GM18505 (cell line): ENCODE results near the gene CHD3.

ENCODE experiments used
- ATAC-seq: cut with Tn5 transposase; IDR thresholded peaks from one replicate; pipeline ENCODE4 v1.9.1; 2021; ENCODE audit not compliant: unreplicated experiment
- POLR2A ChIP-seq: IDR thresholded peaks from 4 replicates; pipeline ENCODE4 v1.6.1; 2011; ENCODE audit warnings: borderline replicate concordance; ENCODE audit not compliant: insufficient read depth, insufficient read length; ENCODE audit errors: extremely low read depth

CHD3 gene

DNA sequence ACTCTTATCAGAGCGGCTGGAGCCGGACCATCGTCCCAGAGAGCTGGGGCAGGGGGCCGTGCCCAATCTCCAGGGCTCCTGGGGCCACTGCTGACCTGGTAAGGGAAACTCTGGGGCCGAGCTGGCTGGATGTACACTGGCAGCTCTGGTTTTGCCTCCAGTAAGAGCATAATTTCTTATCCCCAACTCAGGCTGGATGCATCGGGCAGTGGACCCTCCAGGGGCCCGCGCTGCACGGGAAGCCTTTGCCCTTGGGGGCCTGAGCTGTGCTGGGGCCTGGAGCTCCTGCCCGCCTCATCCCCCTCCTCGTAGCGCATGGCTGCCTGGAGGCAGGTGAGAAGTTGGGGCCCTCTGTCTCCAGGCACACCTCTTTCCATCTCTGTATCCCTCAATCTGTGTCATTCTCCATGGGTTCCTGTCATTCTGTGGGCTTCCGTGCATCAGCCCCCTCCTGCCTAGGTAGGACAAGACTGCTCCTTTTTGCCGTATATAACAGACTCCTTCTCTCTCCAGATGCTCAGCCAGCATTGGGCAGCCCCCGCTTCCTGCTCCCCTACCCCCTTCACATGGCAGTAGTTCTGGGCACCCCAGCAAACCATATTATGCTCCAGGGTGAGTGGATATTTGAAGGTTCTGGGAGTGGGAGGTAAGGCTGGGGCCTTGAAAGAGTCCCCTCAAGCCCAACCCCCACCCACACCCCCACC is 43.1 kb upstream of the CHD3 start:
- TF ChIP-seq POLR2A: no peak
- ATAC-seq: no peak

DNA sequence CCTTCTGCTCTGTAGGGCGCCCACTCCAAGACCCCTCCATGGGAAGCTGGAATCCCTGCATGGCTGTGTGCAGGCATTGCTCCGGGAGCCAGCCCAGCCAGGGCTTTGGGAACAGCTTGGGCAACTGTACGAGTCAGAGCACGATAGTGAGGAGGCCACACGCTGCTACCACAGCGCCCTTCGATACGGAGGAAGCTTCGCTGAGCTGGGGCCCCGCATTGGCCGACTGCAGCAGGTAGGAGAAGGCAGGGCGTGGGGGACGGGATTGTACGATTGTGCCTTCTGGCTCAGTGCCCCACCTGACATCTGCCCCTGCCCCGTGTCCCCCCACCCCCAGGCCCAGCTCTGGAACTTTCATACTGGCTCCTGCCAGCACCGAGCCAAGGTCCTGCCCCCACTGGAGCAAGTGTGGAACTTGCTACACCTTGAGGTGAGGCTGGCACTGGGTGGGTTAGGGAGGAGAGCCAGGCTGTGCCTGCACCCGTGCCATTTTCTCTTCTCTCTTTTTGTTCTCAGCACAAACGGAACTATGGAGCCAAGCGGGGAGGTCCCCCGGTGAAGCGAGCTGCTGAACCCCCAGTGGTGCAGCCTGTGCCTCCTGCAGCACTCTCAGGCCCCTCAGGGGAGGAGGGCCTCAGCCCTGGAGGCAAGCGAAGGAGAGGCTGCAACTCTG is 42.4 kb upstream of the CHD3 start:
- ATAC-seq: no peak
- no peak for TF ChIP-seq POLR2A

DNA sequence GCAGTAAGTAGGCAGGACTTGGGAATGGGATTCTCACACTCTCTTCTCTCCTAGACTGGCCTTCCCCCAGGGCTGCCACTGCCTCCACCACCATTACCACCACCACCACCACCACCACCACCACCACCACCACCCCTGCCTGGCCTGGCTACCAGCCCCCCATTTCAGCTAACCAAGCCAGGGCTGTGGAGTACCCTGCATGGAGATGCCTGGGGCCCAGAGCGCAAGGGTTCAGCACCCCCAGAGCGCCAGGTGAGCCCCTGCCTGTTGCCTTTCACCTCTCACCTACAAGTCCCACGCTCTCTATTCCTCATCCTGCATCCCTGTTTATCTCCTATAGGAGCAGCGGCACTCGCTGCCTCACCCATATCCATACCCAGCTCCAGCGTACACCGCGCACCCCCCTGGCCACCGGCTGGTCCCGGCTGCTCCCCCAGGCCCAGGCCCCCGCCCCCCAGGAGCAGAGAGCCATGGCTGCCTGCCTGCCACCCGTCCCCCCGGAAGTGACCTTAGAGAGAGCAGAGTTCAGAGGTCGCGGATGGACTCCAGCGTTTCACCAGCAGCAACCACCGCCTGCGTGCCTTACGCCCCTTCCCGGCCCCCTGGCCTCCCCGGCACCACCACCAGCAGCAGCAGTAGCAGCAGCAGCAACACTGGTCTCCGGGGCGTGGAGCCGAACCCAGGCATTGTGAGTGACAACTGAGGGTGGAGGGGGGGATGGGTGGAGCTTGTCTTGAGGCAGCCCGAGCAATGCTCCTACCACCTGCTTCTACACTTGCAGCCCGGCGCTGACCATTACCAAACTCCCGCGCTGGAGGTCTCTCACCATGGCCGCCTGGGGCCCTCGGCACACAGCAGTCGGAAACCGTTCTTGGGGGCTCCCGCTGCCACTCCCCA is 41.6 kb upstream of the CHD3 start:
- ATAC-seq: no peak
- no peak for TF ChIP-seq POLR2A

DNA sequence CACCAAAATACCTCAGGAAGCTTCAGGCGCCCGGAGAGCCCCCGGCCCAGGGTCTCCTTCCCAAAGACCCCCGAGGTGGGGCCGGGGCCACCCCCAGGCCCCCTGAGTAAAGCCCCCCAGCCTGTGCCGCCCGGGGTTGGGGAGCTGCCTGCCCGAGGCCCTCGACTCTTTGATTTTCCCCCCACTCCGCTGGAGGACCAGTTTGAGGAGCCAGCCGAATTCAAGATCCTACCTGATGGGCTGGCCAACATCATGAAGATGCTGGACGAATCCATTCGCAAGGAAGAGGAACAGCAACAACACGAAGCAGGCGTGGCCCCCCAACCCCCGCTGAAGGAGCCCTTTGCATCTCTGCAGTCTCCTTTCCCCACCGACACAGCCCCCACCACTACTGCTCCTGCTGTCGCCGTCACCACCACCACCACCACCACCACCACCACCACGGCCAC is 40.4 kb upstream of the CHD3 start:
- no peak for ATAC-seq

DNA sequence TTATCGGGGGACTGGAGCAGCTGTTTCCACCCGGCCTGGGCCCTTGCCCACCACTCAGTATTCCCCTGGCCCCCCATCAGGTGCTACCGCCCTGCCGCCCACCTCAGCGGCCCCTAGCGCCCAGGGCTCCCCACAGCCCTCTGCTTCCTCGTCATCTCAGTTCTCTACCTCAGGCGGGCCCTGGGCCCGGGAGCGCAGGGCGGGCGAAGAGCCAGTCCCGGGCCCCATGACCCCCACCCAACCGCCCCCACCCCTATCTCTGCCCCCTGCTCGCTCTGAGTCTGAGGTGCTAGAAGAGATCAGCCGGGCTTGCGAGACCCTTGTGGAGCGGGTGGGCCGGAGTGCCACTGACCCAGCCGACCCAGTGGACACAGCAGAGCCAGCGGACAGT is 39.9 kb upstream of the CHD3 start:
- TF ChIP-seq POLR2A: no peak
- ATAC-seq: no peak

More for the DNA sequence above, 40.4 kb upstream of the CHD3 start:
- no peak for TF ChIP-seq POLR2A

DNA sequence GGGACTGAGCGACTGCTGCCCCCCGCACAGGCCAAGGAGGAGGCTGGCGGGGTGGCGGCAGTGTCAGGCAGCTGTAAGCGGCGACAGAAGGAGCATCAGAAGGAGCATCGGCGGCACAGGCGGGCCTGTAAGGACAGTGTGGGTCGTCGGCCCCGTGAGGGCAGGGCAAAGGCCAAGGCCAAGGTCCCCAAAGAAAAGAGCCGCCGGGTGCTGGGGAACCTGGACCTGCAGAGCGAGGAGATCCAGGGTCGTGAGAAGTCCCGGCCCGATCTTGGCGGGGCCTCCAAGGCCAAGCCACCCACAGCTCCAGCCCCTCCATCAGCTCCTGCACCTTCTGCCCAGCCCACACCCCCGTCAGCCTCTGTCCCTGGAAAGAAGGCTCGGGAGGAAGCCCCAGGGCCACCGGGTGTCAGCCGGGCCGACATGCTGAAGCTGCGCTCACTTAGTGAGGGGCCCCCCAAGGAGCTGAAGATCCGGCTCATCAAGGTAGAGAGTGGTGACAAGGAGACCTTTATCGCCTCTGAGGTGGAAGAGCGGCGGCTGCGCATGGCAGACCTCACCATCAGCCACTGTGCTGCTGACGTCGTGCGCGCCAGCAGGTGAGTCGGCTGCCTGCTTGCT is 39.3 kb upstream of the CHD3 start:
- TF ChIP-seq POLR2A: no peak
- ATAC-seq: no peak

DNA sequence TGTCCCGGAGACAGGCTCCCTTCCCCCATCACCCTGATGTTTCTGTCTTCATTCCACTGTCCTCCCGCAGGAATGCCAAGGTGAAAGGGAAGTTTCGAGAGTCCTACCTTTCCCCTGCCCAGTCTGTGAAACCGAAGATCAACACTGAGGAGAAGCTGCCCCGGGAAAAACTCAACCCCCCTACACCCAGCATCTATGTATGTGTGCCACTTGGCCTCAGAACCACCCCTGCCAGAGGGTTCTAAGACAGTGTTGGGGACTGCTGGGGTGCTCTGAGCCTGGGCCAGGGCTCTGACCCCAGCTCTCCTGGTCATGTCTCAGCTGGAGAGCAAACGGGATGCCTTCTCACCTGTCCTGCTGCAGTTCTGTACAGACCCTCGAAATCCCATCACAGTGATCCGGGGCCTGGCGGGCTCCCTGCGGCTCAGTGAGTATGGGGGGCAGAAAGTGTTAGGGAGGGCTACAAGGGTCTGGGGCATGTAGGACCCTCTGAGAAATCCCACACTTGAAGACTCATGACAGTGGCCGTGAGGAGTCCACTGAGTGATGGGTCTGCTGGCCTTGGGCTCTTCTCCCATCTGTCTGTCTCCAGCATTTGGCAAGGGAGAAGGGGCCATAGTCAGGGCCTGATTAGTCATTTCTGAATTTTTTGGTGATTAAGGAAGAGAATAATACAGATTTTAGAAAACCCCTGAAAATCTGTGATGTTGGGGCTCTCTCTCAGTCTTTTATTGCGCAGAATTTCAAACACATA is 38.7 kb upstream of the CHD3 start:
- no peak for ATAC-seq
- TF ChIP-seq POLR2A: no peak

DNA sequence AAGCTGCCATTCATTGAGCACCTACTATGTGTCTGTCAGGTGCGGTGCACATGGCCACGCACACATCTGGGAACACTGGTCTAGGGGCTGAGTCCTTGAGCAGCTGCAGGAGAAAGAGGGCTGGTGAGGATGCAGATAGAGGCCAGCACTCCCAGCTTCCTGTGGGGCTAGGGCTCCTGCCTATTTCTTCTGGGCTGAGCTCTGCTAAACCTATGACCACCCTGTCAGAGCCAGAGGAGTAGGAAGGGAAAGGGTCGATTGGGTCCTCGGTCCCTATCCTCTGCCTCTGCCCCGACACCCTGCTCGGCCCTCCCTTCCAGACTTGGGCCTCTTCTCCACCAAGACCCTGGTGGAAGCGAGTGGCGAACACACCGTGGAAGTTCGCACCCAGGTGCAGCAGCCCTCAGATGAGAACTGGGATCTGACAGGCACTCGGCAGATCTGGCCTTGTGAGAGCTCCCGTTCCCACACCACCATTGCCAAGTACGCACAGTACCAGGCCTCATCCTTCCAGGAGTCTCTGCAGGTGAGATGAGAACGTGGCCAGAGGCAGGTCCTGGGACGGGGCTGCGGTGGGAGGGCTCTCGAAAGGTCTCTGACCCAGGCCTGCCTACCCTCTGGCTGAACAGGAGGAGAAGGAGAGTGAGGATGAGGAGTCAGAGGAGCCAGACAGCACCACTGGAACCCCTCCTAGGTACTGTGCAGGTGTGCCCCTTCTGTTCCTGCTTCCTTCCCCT is 37.7 kb upstream of the CHD3 start:
- no peak for TF ChIP-seq POLR2A
- no peak for ATAC-seq

DNA sequence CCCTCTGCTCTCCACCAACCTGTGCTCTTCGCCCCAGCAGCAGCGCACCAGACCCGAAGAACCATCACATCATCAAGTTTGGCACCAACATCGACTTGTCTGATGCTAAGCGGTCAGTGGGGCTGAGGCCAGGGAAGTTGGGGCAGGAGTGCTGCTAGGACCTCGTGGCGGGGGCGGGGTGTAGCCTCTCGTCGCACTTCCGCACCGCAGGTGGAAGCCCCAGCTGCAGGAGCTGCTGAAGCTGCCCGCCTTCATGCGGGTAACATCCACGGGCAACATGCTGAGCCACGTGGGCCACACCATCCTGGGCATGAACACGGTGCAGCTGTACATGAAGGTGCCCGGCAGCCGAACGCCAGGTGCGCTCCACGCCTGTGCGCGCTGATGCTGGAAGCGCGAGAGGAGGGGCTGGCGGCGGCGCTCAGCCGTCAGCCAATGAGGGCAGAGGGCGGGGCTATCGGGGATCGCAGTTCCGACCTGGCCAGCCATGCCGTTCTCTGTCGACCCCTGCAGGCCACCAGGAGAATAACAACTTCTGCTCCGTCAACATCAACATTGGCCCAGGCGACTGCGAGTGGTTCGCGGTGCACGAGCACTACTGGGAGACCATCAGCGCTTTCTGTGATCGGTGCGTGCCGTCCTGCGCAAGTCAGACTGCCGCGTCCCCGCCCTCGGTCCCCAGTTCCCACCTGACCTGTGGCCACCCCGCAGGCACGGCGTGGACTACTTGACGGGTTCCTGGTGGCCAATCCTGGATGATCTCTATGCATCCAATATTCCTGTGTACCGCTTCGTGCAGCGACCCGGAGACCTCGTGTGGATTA is 36.9 kb upstream of the CHD3 start:
- peak; percentile 57 for ATAC-seq
- peak; percentile 58 for TF ChIP-seq POLR2A

DNA sequence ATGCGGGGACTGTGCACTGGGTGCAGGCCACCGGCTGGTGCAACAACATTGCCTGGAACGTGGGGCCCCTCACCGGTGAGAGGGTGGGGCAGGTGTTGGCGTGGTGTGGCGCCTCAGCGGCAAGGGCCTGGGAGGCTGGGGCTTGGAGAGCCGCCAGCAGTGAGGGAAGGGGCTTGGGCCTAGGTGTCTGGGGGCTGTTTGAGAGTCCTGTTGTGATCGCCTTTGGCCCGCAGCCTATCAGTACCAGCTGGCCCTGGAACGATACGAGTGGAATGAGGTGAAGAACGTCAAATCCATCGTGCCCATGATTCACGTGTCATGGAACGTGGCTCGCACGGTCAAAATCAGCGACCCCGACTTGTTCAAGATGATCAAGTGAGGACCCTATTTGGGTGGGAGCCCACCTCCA is 36.3 kb upstream of the CHD3 start:
- peak; percentile 4 for TF ChIP-seq POLR2A
- no peak for ATAC-seq

DNA sequence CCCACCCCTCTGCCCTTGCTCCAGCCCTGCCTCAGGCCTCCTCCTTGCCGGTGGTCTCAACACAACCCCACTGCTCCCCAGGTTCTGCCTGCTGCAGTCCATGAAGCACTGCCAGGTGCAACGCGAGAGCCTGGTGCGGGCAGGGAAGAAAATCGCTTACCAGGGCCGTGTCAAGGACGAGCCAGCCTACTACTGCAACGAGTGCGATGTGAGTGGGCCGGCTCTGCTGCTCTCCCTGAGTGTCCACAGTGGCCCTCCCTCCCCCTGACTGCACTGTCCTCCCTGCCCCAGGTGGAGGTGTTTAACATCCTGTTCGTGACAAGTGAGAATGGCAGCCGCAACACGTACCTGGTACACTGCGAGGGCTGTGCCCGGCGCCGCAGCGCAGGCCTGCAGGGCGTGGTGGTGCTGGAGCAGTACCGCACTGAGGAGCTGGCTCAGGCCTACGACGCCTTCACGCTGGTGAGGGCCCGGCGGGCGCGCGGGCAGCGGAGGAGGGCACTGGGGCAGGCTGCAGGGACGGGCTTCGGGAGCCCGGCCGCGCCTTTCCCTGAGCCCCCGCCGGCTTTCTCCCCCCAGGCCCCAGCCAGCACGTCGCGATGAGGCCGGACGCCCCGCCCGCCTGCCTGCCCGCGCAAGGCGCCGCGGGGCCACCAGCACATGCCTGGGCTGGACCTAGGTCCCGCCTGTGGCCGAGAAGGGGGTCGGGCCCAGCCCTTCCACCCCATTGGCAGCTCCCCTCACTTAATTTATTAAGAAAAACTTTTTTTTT is 35.5 kb upstream of the CHD3 start:
- peak; percentile 2 for TF ChIP-seq POLR2A
- ATAC-seq: no peak

DNA sequence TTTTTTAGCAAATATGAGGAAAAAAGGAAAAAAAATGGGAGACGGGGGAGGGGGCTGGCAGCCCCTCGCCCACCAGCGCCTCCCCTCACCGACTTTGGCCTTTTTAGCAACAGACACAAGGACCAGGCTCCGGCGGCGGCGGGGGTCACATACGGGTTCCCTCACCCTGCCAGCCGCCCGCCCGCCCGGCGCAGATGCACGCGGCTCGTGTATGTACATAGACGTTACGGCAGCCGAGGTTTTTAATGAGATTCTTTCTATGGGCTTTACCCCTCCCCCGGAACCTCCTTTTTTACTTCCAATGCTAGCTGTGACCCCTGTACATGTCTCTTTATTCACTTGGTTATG is 34.9 kb upstream of the CHD3 start:
- ATAC-seq: no peak
- TF ChIP-seq POLR2A: no peak
